T-helper 17 cell (primary cell): ENCODE results near the gene CDH2. TPM values are rescaled to one million over a fixed set of nuclear protein-coding genes. Genes with fewer than 3 reads are reported as not detected.
A peak's percentile ranks its signal among the peaks of the same experiment; 100 is the strongest.

Experiments
- ATAC-seq: fragments of 150-1000 bp; cut with Tn5 transposase; 2 replicates; pipeline ENCODE4 v1.10.0; 2021; ENCODE audit warnings: mild to moderate bottlenecking, moderate library complexity
- DNase-seq, 3 donors: peaks; one replicate each; pipeline versions ENCODE4 v3.0.0 to v3.0.0-alpha.2; 2020 to 2021
- H3K9me3 ChIP-seq: one replicate; pipeline ENCODE4 v1.7.0; 2013; ENCODE audit warnings: low read length, mild to moderate bottlenecking; ENCODE audit not compliant: control insufficient read depth, poor library complexity, severe bottlenecking
- H3K27ac Mint-ChIP-seq: one replicate; pipeline ENCODE4 v1.8.0; 2022; ENCODE audit warnings: mild to moderate bottlenecking, moderate library complexity, mixed read lengths
- H3K27me3 Mint-ChIP-seq: one replicate; pipeline ENCODE4 v1.8.0; 2022; ENCODE audit warnings: mixed read lengths
- H3K36me3 Mint-ChIP-seq: one replicate; pipeline ENCODE4 v1.8.0; 2022; ENCODE audit warnings: low read depth, mixed read lengths
- H3K4me1 Mint-ChIP-seq: one replicate; pipeline ENCODE4 v1.8.0; 2022; ENCODE audit warnings: mild to moderate bottlenecking, mixed read lengths
- H3K4me3 Mint-ChIP-seq: one replicate; pipeline ENCODE4 v1.8.0; 2022; ENCODE audit warnings: mild to moderate bottlenecking, moderate library complexity, mixed read lengths
- total RNA-seq, 4 donors: library from RNA in 2 of 4; stranded (reverse) in 2 of 4; gene quantifications; one replicate each; pipeline ENCODE4 v1.2.3 and lab custom pipeline; 2022 to 2026

The CDH2 gene
- total RNA-seq, 2 donors from 2014 or later, result 0.37 to 0.55 TPM

DNA sequence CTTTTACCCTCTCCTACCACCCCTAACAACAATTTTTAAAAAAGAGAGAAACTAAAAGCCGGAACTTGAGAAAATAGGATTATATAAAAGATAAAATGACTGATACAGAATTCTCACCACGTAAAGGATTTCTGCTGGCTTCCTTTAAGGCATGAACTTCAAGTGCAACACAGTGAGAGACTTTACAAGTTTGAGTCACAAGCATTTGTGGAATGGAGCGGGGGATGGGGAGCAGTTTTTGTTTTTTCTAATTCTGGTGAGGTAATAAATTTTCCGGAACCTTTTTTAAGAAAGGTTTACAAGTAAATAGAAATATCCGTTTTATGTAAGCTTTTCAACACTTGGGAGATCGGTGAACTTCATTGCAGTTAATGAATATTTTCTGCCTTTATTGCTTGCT is 1.8 kb upstream of the CDH2 start:
- Mint-ChIP-seq H3K4me3 (no peak overlapping the region), H3K27me3 (peaks cover 32% of the 10 kb centered on the region), H3K36me3 (peaks cover 5% of the 10 kb centered on the region), H3K4me1 (peaks cover 8% of the 10 kb centered on the region), H3K27ac (no peak overlapping the region)
- ATAC-seq (no peak), DNase-seq (no peak)
- H3K9me3 ChIP-seq, result peaks cover 3% of the 10 kb centered on the region

DNA sequence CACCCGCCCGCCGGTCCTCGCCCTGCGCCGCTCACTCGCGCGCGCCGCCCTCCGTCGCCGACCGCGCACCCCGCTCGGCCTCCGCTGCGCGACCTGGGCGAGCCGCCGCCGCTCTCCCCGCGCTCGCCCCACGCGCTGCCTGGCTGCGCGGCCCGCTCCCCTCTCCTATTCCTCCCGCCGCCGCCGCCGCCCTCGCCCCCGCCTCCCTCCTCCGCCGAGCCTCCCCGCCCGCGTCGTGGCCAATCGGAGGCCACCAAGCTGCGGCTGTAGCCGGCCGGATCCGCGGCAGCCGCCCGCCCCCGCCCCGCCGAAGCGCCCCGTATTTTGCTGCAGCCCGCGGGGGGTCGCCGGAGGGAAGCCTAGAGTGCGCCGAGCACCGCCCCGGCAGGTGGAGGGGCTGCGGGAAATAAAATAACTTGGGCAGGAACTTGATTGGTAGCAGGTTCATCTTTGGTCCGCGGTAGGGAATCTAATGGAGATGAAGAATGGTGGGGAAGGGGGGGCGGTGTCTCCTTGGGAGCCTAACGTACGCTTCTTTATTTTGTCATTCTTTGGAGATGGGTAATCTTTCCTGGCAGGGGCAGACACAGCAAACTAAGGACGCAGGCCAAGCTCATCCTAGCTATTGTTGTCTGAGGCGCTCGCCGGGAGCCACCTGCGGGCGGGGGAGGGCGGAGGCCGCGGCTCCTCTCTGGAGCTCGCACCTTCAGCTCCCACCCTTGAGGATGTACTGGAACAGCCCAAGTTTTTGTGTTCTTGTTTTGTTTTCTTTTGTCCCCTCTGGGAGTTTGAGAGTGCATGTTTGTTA is 1.1 kb upstream of the CDH2 start:
- H3K4me1 Mint-ChIP-seq, result peaks cover 8% of the 10 kb centered on the region
- H3K27ac Mint-ChIP-seq, result no peak overlapping the region
- H3K27me3 Mint-ChIP-seq, result peaks cover 32% of the 10 kb centered on the region
- H3K4me3 Mint-ChIP-seq, result peak overlapping the region; percentile 47
- H3K36me3 Mint-ChIP-seq, result peaks cover 5% of the 10 kb centered on the region
- no peak for ATAC-seq
- peaks cover 3% of the 10 kb centered on the region for H3K9me3 ChIP-seq
- DNase-seq, result no peak

DNA sequence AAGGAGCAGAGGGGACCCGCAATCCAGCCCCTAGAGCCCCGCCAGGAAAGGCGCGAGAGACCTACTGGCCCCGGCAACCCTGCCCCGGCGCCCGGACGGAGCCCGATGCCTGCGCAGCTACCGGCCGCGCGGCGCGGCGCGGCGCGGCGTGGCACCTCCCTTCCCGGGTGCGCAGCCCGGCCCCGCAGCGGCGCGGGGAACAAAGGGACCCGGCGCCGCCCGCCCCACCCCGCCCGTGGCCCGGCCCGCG is 307 bp downstream of the CDH2 start:
- no peak overlapping the region for H3K27ac Mint-ChIP-seq
- H3K27me3 Mint-ChIP-seq, result peaks cover 32% of the 10 kb centered on the region
- H3K4me3 Mint-ChIP-seq, result peak overlapping the region; percentile 58
- peaks cover 8% of the 10 kb centered on the region for H3K4me1 Mint-ChIP-seq
- H3K36me3 Mint-ChIP-seq, result peaks cover 5% of the 10 kb centered on the region
- ATAC-seq (no peak), DNase-seq (no peak)
- H3K9me3 ChIP-seq, result peaks cover 3% of the 10 kb centered on the region

DNA sequence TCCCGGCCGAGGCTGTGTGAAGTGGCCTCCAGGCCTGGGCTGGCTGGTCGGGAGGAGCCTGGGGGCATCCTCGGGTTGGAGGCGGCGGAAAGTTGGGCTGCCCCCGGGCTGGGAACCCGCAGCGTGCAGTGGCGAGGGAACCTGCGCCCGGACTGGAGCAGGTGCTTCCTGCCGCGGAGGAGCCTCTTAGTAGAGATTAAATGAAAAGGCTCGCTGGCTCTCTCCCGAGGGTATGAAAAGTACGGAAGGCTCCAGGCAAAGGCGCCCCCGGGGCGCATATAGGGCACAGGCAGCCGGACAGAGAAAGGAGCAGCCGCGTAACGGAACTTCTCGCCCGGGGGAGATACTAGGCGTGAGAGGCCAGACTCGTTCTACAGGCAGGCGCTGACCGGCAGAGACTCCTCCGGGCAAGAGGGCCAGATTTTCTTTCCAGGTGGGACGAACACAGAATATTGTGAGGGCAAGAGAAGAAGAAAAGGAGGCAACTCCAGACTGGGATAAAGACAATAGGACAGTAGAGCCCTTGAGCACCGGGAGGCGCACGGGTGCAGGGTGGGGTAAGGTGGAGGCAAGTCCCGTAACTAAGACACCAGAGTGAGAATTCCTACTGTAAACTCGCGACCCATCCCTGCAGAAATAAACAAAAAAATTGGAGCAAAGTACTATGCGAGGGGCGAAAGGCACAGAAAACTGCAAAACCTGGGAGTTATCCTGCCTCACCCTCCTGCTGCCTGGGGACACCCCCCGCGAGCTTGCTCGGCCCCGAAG is 816 bp downstream of the CDH2 start:
- no peak for ATAC-seq
- Mint-ChIP-seq H3K27me3 (peaks cover 32% of the 10 kb centered on the region), H3K4me3 (peak overlapping the region; percentile 58), H3K27ac (no peak overlapping the region), H3K36me3 (peaks cover 5% of the 10 kb centered on the region), H3K4me1 (peaks cover 8% of the 10 kb centered on the region)
- no peak for DNase-seq
- peaks cover 3% of the 10 kb centered on the region for H3K9me3 ChIP-seq

DNA sequence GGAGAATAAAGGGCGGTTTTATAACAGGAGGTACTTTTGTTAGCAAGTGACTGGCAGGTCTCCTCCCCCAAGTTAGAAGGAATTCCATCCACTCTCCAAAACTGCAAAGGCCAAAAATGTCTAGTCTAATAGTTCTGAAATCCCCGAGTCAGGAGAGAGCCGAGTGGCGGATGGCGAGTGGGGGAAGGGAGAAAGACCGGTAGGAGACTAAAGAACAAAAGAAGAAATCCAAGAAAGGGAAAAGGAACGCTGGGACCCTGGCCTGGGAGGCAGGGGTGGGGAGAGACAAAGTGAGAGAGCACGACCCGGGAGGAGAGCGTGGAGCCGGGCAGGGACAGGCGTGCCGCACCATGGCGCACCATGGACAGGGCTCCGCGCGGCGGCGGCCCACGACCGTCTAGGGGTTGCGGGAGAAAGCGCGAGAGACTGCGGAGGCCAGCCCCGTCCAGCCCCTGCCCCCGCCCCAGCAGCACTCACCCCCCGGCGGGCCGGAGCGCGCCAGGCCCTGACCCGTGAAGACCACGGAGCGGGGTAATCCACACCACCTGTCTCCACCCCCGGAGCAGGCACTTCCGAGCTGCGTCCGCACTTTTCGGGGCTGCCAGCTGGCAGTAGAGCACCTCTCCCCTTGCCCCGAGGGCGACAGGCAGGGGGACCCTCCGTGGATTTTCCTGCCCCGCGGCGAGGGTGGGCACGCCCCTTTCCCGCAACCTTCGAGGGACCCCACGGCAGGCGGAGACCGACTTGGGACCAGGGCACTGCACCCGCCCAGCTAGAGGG is 1.6 kb downstream of the CDH2 start:
- H3K4me3 Mint-ChIP-seq, result peak overlapping the region; percentile 37

DNA sequence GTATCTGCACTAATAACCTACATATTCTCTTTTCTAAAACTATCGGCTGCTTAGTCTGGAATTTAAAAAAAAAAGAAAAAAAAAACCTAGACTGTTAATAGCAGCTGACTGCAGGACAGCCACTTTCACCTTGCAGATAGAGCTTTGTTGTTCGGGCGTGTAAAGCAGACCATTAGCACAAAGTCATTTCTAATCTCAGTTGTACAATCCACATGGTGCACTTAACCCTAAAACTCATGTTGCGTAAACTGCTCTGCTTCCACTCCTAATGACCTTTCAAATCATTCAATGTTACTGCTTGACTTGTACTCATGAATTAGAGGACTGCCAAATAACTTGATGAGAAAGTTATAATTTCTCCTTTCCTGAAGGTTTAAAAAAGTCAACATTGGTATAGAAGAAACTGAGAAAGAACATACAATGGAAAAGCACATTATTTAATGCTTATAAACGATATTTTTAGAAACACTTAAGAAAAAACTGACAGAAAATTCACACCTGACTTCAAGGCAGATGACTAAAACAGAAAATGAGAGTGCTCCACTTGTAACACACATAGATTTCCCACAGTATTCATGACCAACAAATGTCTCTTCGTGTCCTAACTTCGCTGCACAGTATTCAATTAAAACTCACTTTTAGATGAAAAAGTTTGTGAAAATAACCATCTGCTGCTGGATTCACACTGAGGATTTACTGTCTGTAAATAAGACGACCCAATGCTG is 2.6 kb downstream of the CDH2 start:
- H3K9me3 ChIP-seq, result peaks cover 3% of the 10 kb centered on the region
- H3K4me3 Mint-ChIP-seq, result no peak overlapping the region
- H3K27me3 Mint-ChIP-seq, result peaks cover 32% of the 10 kb centered on the region
- DNase-seq (no peak), ATAC-seq (no peak)
- H3K36me3 Mint-ChIP-seq, result peaks cover 5% of the 10 kb centered on the region
- H3K27ac Mint-ChIP-seq, result no peak overlapping the region
- peaks cover 8% of the 10 kb centered on the region for H3K4me1 Mint-ChIP-seq

More for the DNA sequence above, 1.6 kb downstream of the CDH2 start:
- no peak overlapping the region for H3K27ac Mint-ChIP-seq
- DNase-seq, result no peak
- ATAC-seq, result no peak
- peaks cover 32% of the 10 kb centered on the region for H3K27me3 Mint-ChIP-seq
- H3K36me3 Mint-ChIP-seq, result peaks cover 5% of the 10 kb centered on the region
- peaks cover 8% of the 10 kb centered on the region for H3K4me1 Mint-ChIP-seq
- H3K9me3 ChIP-seq, result peaks cover 3% of the 10 kb centered on the region

DNA sequence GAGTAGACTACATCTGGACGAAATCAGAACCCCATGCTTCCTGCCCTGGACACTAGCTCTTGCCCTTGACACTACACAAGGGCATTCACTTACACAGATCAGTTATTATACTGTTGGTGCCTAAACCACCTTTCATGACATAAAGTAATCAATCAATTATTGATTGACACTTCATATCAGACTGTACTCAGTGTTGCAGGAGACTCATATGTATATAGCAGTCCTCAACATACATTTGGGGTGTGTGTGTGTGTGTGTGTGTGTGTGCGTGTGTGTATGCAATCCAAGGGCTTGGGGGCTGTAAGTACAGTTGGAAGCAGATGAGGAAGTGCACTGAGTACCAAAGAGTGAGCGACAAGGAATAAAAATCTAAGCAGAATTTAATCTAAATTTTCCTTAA is 5.1 kb downstream of the CDH2 start:
- Mint-ChIP-seq H3K36me3 (peaks cover 5% of the 10 kb centered on the region), H3K27ac (no peak overlapping the region), H3K4me3 (no peak overlapping the region), H3K4me1 (peaks cover 4% of the 10 kb centered on the region), H3K27me3 (peaks cover 21% of the 10 kb centered on the region)
- ATAC-seq, result no peak
- H3K9me3 ChIP-seq, result peaks cover 3% of the 10 kb centered on the region
- no peak for DNase-seq

DNA sequence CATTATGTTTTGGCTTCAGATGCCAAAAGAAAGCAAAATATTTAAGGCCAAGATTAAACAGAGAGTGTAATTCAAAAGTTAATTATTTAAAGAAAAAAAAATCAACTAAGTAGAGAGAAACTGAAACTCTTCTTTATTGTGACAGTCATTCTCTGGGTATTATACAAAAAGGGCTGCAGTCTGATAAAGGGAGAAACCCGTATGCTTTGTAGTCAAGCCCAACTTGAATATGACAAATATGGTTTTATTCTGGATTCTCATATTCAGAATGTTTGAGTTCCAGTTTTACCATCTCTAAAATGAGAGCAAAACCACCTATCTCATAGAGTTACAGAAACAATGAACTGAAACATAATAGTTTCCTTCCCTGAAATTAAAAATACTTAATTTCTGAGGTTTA is 8.2 kb downstream of the CDH2 start:
- no peaks in the 10 kb centered on the region for H3K4me1 Mint-ChIP-seq
- H3K27me3 Mint-ChIP-seq, result no peaks in the 10 kb centered on the region
- no peaks in the 10 kb centered on the region for H3K36me3 Mint-ChIP-seq
- DNase-seq (no peak), ATAC-seq (no peak)
- no peaks in the 10 kb centered on the region for H3K9me3 ChIP-seq
- H3K27ac Mint-ChIP-seq, result no peak overlapping the region
- H3K4me3 Mint-ChIP-seq, result no peak overlapping the region

DNA sequence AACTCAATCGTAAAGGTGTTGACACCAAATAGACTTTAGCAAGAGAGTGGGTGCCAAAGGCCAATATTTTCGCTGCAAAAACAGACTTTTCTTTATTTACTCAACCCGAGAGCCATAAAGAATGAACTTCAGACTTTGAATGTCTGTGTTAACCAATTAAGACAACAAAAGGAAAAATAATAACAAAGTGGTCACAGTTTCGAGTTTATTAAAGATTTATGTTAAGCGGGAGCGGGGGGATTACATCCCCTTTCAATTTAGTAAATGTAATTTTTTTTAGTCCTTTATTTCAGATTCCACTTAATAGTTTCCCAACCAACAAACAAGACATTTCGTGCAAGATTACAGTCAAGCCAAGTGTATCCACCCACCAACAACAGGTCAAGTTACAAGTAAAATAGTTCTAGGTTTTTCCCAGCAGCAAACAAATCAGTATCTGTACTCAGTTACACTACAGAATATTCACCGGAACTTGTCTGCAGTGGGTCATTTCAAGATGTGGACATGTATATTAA is 9.0 kb downstream of the CDH2 start:
- H3K4me3 Mint-ChIP-seq, result no peak overlapping the region
- no peak for ATAC-seq
- DNase-seq, result no peak

DNA sequence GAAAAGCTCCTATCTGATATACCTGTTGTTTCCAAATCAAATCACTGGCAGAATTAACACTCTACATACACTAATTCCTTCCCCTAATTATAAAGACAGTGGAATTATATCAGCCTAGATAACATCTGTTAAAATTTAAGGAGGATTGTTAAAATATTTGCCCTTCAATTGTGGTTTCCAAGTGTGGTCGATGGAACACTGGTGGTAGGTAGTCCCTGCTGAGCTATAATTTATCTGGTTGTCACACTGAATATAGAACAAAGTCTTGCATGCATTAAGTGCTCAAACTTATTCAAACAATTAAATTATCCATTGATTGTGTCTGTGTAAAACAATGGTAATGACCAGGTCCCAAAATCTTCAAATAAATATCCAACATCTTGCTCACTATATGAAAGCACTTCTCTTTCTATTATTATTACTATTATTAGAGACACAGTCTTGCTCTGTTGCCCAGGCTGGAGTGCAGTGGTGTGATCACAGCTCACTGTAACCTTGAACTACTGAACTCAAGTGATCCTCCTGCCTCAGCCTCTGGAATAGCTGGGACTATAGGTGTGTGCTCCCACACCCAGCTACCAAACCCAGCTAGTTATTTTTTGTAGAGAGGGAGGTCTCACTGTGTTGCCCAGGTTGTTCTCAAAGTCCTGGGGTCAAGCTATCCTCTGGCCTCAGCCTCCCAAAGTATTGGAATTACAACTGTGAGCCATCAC is 12.0 kb downstream of the CDH2 start:
- no peaks in the 10 kb centered on the region for H3K4me1 Mint-ChIP-seq
- DNase-seq, result no peak
- H3K27ac Mint-ChIP-seq, result no peak overlapping the region
- H3K27me3 Mint-ChIP-seq, result no peaks in the 10 kb centered on the region
- ATAC-seq, result no peak
- H3K36me3 Mint-ChIP-seq, result no peaks in the 10 kb centered on the region
- no peak overlapping the region for H3K4me3 Mint-ChIP-seq
- no peaks in the 10 kb centered on the region for H3K9me3 ChIP-seq

More for the DNA sequence above, 9.0 kb downstream of the CDH2 start:
- H3K9me3 ChIP-seq, result no peaks in the 10 kb centered on the region
- Mint-ChIP-seq H3K27me3 (no peaks in the 10 kb centered on the region), H3K36me3 (no peaks in the 10 kb centered on the region), H3K27ac (no peak overlapping the region), H3K4me1 (no peaks in the 10 kb centered on the region)

DNA sequence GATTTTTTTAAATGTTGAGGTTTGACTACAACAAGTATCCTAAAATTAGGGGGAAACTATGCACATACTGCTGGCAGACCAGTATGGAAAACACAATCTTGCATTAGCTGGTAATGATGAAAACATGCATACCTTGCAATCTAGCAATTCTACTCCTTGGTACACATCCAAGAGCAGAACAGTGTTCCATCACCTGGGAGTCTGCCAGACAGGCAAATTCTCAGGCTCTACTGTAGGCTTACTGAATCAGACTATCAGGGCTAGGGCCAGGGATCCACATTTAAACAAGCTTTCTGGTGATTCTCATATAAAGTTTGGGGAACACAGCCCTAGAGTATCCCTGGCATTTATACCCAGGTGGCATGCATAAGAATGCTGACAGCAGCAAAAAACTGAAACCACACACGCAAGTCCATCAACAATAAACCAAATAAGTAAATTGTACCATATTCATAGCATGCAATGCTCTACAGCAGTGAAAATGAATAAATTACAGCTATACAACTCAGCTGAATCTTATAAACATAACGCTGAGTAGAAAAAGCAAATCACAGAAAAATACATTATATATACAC is 13.6 kb downstream of the CDH2 start:
- Mint-ChIP-seq H3K4me3 (no peak overlapping the region), H3K27ac (no peak overlapping the region), H3K36me3 (no peaks in the 10 kb centered on the region), H3K4me1 (no peaks in the 10 kb centered on the region), H3K27me3 (no peaks in the 10 kb centered on the region)
- no peaks in the 10 kb centered on the region for H3K9me3 ChIP-seq
- DNase-seq (no peak), ATAC-seq (no peak)
